Erythroblast (primary cell): ENCODE measurements around the gene TMUB2.

Experiments used
- GATA1 ChIP-seq: IDR thresholded peaks from 2 replicates; pipeline ENCODE4 v1.6.1; 2011; ENCODE audit warnings: low read depth, mild to moderate bottlenecking, control low read depth, low read length, moderate library complexity
- POLR2A ChIP-seq: IDR thresholded peaks from 2 replicates; pipeline ENCODE4 v1.6.1; 2011; ENCODE audit warnings: mild to moderate bottlenecking, low read length

DNA sequence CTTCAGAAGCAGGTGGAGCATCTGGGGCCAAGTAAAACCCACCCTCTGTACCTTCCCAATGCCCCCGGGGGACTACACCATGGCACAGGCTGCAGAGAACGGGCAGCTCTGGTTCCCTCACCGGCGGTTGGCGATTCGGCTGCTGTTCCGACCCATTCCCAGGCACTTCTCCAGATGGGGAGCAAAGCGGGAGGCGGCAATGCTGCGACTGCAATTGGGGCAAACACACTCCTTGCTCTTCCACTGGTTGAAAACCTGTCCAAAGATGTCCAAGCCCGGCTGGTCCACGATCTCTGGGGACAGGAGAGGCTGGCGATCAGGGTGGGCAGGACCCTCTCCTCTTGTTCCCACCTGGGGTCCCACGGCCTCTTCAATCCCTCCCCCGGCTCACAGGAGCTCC is 10.3 kb downstream of the TMUB2 start:
- TF ChIP-seq POLR2A, result no peak
- TF ChIP-seq GATA1, result no peak
